A673 (cell line): ENCODE data around the gene BOD1L2. TPM values are rescaled to one million over a fixed set of nuclear protein-coding genes. Genes with fewer than 3 reads are reported as not detected.

Experiments used
- BruUV-seq: library from RNA; stranded (reverse); fragments of 400-500 nt; replicated peaks from 2 replicates; lab custom pipeline; 2021; lab: Mats Ljungman, UMichigan
- CTCF ChIA-PET: fragments of 300-600 bp; sonication (Branson Sonifier 250); formaldehyde crosslinking; loops from one replicate; lab custom pipeline; 2022; ENCODE audit warnings: antibody characterized with exemption; lab: Charles Lee
- POLR2A ChIA-PET: fragments of 300-600 bp; sonication (Branson Sonifier 250); formaldehyde crosslinking; loops from one replicate; lab custom pipeline; 2022; ENCODE audit warnings: antibody characterized with exemption; ENCODE audit not compliant: low non-redundant PET; lab: Charles Lee
- DNase-seq: peaks from one replicate; pipeline ENCODE4 v3.0.0-alpha.2; 2015; ENCODE audit warnings: low spot score
- H3K27ac ChIP-seq: fragments of 200-600 bp; sonication (generic); 2 replicates; pipeline ENCODE4 v1.5.1; 2016; ENCODE audit warnings: mixed run types, low read depth, mild to moderate bottlenecking, mixed read lengths, antibody characterized with exemption, low read length; ENCODE audit not compliant: poor library complexity, severe bottlenecking
- H3K27me3 ChIP-seq: fragments of 200-600 bp; sonication (generic); replicated peaks from 2 replicates; pipeline ENCODE4 v1.6.1; 2017; ENCODE audit warnings: mixed run types, low read depth, mild to moderate bottlenecking, mixed read lengths, antibody characterized with exemption, low read length; ENCODE audit not compliant: insufficient read depth, poor library complexity
- H3K36me3 ChIP-seq: fragments of 200-600 bp; sonication (generic); 2 replicates; pipeline ENCODE4 v1.6.1; 2016; ENCODE audit warnings: mixed run types, mild to moderate bottlenecking, mixed read lengths, antibody characterized with exemption, low read length; ENCODE audit not compliant: insufficient read depth, poor library complexity, severe bottlenecking
- H3K4me1 ChIP-seq: fragments of 200-600 bp; sonication (generic); 2 replicates; pipeline ENCODE4 v1.6.1; 2017; ENCODE audit warnings: mixed run types, mild to moderate bottlenecking, mixed read lengths, antibody characterized with exemption, low read length; ENCODE audit not compliant: insufficient read depth, poor library complexity, severe bottlenecking
- H3K4me3 ChIP-seq: fragments of 200-600 bp; sonication (generic); 2 replicates; pipeline ENCODE4 v1.5.1; 2016; ENCODE audit warnings: low read depth, mixed run types, mild to moderate bottlenecking, mixed read lengths, low read length; ENCODE audit not compliant: poor library complexity, severe bottlenecking
- H3K9me3 ChIP-seq: fragments of 200-600 bp; sonication (generic); 2 replicates; pipeline ENCODE4 v1.6.1; 2016; ENCODE audit warnings: mixed run types, low read depth, mild to moderate bottlenecking, mixed read lengths, antibody characterized with exemption, low read length; ENCODE audit not compliant: poor library complexity, severe bottlenecking
- EZH2 ChIP-seq: fragments of 200-600 bp; sonication (generic); IDR thresholded peaks from 2 replicates; pipeline ENCODE4 v1.6.1; 2017; ENCODE audit warnings: borderline replicate concordance, low read depth, mild to moderate bottlenecking, mixed read lengths, antibody characterized with exemption, low read length; ENCODE audit not compliant: poor library complexity, severe bottlenecking
- intact Hi-C: fragments of 100-400 bp; cut with micrococcal nuclease; formaldehyde crosslinking; loops from one replicate; pipeline ENCODE4 v1.10.0; 2022; ENCODE audit not compliant: unreplicated experiment
- total RNA-seq: library from RNA; stranded (reverse); gene quantifications from 2 replicates; pipeline ENCODE4 v1.2.3, GENCODE V29; 2021
- TF ChIP-seq, protein P1 (sequence below): fragments of 300-800, 200-600 bp; sonication (generic); conservative IDR thresholded peaks from 2 replicates; pipeline ENCODE4 v1.5.1; 2017; ENCODE audit warnings: low read depth, mild to moderate bottlenecking, antibody characterized with exemption, low read length, moderate library complexity, mixed read lengths

BOD1L2 gene
- total RNA-seq, 1 experiment from 2014 or later: not detected

GRCh38 chr18:57131101-57131500 lies 15.8 kb upstream of the BOD1L2 start:
- DNase-seq: no peak
- no peaks in the 10 kb centered on the region for H3K36me3 ChIP-seq
- H3K27ac ChIP-seq: no peak overlapping the region
- H3K4me3 ChIP-seq: no peak overlapping the region
- no peak for TF ChIP-seq EZH2
- TF ChIP-seq, protein P1, sequence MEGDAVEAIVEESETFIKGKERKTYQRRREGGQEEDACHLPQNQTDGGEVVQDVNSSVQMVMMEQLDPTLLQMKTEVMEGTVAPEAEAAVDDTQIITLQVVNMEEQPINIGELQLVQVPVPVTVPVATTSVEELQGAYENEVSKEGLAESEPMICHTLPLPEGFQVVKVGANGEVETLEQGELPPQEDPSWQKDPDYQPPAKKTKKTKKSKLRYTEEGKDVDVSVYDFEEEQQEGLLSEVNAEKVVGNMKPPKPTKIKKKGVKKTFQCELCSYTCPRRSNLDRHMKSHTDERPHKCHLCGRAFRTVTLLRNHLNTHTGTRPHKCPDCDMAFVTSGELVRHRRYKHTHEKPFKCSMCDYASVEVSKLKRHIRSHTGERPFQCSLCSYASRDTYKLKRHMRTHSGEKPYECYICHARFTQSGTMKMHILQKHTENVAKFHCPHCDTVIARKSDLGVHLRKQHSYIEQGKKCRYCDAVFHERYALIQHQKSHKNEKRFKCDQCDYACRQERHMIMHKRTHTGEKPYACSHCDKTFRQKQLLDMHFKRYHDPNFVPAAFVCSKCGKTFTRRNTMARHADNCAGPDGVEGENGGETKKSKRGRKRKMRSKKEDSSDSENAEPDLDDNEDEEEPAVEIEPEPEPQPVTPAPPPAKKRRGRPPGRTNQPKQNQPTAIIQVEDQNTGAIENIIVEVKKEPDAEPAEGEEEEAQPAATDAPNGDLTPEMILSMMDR: no peak
- ChIA-PET CTCF (no interaction called here), POLR2A (no interaction called here)
- intact Hi-C loops: no loop called here
- H3K27me3 ChIP-seq: peaks cover 58% of the 10 kb centered on the region
- no peaks in the 10 kb centered on the region for H3K9me3 ChIP-seq
- BruUV-seq: no TSS peak
- no peaks in the 10 kb centered on the region for H3K4me1 ChIP-seq

- no TSS peak for BruUV-seq
- no peak overlapping the region for H3K4me3 ChIP-seq
- no peak overlapping the region for H3K27ac ChIP-seq
- intact Hi-C loops: no loop called here
- peaks cover 52% of the 10 kb centered on the region for H3K27me3 ChIP-seq
- H3K4me1 ChIP-seq: no peaks in the 10 kb centered on the region
- POLR2A ChIA-PET: no interaction called here
- no peak for DNase-seq
- H3K36me3 ChIP-seq: no peaks in the 10 kb centered on the region
- TF ChIP-seq, protein P1: no peak
- no peak for TF ChIP-seq EZH2
- CTCF ChIA-PET: no interaction called here
- H3K9me3 ChIP-seq: no peaks in the 10 kb centered on the region
These were observed 15.1 kb upstream of the BOD1L2 start for GRCh38 chr18:57131782-57132181.

GRCh38 chr18:57134618-57135135 lies 12.2 kb upstream of the BOD1L2 start:
- Histone ChIP-seq H3K36me3 (no peaks in the 10 kb centered on the region), H3K27me3 (peaks cover 31% of the 10 kb centered on the region), H3K9me3 (no peaks in the 10 kb centered on the region), H3K4me3 (no peak overlapping the region), H3K4me1 (no peaks in the 10 kb centered on the region), H3K27ac (no peak overlapping the region)
- ChIA-PET POLR2A (no interaction called here), CTCF (no interaction called here)
- no TSS peak for BruUV-seq
- DNase-seq: no peak
- TF ChIP-seq, protein P1: no peak
- no peak for TF ChIP-seq EZH2
- intact Hi-C loops: no loop called here
